GM12873 (cell line): ENCODE measurements around the gene PAQR7.

Experiments used
- TF ChIP-seq, protein P1 (sequence below): IDR thresholded peaks from 2 replicates; pipeline ENCODE4 v1.5.1; 2012; ENCODE audit warnings: low read depth, mild to moderate bottlenecking, moderate library complexity, low read length, control low read depth; ENCODE audit not compliant: insufficient read depth; ENCODE audit errors: missing control alignments

PAQR7 gene

GRCh38 chr1:25858906-25859789 is 16.4 kb downstream of the PAQR7 start, which contains the start of gene AUNIP:
Gene AUNIP (minus strand): TSS chr1:25859457. CDS start chr1:25859357, 100 bp downstream.
- TF ChIP-seq, protein P1, sequence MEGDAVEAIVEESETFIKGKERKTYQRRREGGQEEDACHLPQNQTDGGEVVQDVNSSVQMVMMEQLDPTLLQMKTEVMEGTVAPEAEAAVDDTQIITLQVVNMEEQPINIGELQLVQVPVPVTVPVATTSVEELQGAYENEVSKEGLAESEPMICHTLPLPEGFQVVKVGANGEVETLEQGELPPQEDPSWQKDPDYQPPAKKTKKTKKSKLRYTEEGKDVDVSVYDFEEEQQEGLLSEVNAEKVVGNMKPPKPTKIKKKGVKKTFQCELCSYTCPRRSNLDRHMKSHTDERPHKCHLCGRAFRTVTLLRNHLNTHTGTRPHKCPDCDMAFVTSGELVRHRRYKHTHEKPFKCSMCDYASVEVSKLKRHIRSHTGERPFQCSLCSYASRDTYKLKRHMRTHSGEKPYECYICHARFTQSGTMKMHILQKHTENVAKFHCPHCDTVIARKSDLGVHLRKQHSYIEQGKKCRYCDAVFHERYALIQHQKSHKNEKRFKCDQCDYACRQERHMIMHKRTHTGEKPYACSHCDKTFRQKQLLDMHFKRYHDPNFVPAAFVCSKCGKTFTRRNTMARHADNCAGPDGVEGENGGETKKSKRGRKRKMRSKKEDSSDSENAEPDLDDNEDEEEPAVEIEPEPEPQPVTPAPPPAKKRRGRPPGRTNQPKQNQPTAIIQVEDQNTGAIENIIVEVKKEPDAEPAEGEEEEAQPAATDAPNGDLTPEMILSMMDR: no peak

DNA sequence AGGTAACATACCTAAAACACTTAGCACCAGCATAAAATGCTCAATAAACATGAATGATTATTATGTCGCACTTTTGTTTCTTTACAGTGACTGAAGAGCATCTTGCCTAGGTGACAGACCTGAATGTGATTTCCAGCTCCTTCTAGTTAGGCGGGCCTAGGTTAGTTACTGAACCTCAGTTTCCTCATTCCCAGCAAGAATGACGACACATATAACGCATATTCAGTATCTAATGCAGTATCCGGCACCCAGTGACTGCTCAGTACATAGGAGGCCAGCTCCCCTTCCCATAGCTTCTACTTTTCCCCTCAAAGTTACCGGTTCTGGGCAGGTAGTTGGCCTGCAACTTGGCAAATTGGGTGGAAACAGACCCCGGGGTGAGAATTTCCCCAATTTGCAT is 17.0 kb downstream of the PAQR7 start:
- TF ChIP-seq, protein P1: no peak

GRCh38 chr1:25856856-25857255 is 18.7 kb downstream of the PAQR7 start:
- TF ChIP-seq, protein P1: no peak

- TF ChIP-seq, protein P1: no peak
Observed at GRCh38 chr1:25854554-25854953, 21.0 kb downstream of the PAQR7 start.

DNA sequence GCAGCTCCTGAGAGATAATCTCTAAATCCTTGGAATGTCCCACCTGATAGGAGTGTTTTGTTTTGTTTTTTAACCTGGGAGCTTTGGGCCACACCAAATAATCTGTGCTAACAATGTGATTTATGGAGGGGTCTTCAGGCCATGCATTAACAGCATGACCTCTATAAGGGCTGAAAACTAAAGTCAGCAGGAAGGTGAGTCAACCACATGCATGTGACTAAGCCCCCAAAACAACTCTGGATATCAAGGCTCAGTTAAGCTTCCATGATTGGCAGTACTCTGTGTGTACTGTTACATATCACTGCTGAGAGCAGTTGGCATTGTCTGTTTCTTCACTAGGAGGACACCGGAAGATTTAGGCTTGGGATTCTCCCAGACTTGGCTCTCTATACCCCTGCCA is 27.0 kb downstream of the PAQR7 start:
- TF ChIP-seq, protein P1: no peak

GRCh38 chr1:25847929-25848328 is 27.6 kb downstream of the PAQR7 start:
- TF ChIP-seq, protein P1: no peak

DNA sequence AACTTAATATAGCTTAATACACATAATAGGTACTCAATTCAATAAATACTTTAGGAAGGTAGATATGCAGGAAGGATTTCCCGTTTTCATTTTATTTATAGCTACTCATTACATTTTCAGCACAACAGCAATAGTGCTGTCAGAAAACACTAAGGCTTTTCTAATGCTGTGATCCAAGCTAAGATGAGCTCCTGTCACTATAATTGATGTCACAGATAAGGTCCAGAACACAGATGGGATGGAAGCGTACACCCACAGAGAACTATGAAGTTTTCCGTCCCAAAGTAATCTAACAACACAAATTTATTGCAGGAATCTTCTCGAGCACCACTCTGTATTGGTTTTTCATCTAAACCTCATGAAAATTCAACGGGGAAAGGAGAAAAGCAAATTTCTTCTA is 29.8 kb downstream of the PAQR7 start:
- TF ChIP-seq, protein P1: no peak
